ENCODE results near the gene ICE1.

ICE1 gene

DNA sequence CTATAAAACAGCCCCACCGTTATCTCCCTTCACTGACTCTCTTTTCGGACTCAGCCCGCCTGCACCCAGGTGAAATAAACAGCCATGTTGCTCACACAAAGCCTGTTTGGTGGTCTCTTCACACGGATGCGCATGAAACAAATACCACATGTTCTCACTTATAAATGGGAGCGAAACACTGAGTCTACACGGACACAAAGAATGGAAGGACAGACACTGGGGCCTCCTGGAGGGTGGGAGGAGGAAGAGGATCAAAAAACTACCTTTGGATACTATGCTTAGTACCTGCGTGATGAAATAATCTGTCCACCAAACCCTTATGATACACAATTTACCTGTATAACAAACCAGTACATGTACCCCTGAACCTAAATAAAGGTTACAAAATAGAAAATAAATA lies 98.6 kb downstream of the ICE1 start:
- H3K4me3 ChIP-seq (replicated peaks in 1 of 2; ENCODE audit: low read depth in 2 of 2, low read length in 2 of 2) = no peak overlapping the region
- no peak for DNase-seq (ENCODE audit: low read depth in 2 of 2)
- TF ChIP-seq, protein P1, sequence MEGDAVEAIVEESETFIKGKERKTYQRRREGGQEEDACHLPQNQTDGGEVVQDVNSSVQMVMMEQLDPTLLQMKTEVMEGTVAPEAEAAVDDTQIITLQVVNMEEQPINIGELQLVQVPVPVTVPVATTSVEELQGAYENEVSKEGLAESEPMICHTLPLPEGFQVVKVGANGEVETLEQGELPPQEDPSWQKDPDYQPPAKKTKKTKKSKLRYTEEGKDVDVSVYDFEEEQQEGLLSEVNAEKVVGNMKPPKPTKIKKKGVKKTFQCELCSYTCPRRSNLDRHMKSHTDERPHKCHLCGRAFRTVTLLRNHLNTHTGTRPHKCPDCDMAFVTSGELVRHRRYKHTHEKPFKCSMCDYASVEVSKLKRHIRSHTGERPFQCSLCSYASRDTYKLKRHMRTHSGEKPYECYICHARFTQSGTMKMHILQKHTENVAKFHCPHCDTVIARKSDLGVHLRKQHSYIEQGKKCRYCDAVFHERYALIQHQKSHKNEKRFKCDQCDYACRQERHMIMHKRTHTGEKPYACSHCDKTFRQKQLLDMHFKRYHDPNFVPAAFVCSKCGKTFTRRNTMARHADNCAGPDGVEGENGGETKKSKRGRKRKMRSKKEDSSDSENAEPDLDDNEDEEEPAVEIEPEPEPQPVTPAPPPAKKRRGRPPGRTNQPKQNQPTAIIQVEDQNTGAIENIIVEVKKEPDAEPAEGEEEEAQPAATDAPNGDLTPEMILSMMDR (IDR thresholded peaks at IDR 0.05; ENCODE audit: low read depth, low read length) = no peak

DNA sequence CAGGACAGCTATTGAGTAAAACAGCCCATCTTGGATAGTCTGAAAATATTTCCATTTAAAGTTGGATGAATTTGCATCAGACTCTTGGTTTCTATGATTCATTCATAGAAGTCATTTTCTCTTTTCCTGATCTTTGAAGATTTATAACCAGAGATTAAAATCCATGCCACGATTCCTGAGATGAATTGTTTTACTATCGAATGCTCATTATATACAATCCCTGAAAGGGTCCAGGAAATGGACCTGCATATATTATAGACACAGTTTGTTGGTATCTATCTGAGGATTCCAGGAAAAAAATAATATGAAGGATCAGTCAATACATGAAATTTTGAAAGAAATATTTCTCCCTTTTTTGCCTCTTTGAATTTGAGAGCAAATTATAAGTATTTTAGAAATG lies 99.0 kb downstream of the ICE1 start:
- H3K4me3 ChIP-seq (replicated peaks in 1 of 2; ENCODE audit: low read depth in 2 of 2, low read length in 2 of 2) = no peak overlapping the region
- DNase-seq (ENCODE audit: low read depth in 2 of 2) = no peak
- TF ChIP-seq, protein P1 (IDR thresholded peaks at IDR 0.05; ENCODE audit: low read depth, low read length) = no peak

DNA sequence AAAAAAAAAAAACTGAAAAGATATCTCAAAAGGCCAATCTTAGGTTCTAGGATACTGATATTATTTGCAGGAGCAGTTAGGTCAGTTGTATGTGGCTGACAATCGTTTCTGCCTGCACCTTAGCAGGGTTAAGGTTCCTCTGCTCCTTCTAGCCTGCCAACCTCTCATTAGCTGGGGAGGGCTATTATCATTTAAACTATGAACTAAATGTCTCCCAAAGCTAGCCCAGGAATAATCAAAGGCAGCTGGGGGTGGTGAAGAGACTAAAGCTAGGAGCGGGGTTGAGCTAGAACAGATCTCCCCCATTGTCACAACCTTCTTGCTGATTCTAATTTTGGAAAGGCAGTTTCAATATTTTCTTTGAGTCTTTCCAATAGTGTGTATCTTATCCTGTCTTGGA lies 99.9 kb downstream of the ICE1 start:
- H3K4me3 ChIP-seq (replicated peaks in 1 of 2; ENCODE audit: low read depth in 2 of 2, low read length in 2 of 2) = no peak overlapping the region
- no peak for DNase-seq (ENCODE audit: low read depth in 2 of 2)
- TF ChIP-seq, protein P1 (IDR thresholded peaks at IDR 0.05; ENCODE audit: low read depth, low read length) = no peak

DNA sequence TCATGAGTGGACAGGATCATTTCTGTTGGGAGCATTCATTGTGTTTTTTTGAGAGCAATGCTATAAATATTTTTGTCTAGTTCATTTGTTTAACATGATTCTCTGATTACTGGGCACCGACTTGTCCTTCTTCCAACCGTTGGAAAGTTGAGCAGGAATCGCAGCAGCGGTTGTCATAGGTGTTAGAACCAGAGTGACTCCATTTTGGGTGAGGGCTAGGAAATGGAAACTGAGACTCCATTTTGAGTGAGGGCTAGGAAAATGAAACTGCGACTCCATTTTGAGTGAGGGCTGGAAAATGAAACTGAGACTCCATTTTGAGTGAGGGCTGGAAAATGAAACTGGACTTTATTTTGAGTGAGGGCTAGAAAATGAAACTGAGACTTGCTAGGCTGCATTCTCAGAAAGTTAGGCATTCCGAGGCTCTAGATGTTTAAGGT lies 100.6 kb downstream of the ICE1 start:
- DNase-seq (ENCODE audit: low read depth in 2 of 2) = peak in 1 of 2 donors; percentile 1
- no peak overlapping the region for H3K4me3 ChIP-seq (replicated peaks in 1 of 2; ENCODE audit: low read depth in 2 of 2, low read length in 2 of 2)
- TF ChIP-seq, protein P1 (IDR thresholded peaks at IDR 0.05; ENCODE audit: low read depth, low read length) = no peak

DNA sequence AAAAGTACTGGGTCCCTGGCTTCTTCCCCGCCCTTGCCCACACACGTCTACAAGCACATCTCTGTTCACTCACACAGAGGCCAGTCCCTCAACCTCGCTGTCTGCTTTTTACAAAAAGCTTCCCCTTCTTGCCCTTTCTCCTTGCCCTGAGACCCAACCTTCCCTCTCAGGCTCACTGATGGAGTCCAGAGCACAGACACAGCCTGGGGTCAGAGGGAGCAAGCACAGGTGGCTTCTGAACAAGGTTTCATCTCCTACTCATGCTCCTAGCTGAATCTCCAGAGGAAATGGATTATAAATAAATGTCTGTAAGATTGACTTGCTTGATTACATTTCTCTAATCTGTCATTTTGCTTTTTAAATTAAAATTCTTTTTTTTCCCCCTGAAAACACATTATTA lies 101.8 kb downstream of the ICE1 start:
- H3K4me3 ChIP-seq (replicated peaks in 1 of 2; ENCODE audit: low read depth in 2 of 2, low read length in 2 of 2) = no peak overlapping the region
- TF ChIP-seq, protein P1 (IDR thresholded peaks at IDR 0.05; ENCODE audit: low read depth, low read length) = no peak
- DNase-seq (ENCODE audit: low read depth in 2 of 2) = no peak

DNA sequence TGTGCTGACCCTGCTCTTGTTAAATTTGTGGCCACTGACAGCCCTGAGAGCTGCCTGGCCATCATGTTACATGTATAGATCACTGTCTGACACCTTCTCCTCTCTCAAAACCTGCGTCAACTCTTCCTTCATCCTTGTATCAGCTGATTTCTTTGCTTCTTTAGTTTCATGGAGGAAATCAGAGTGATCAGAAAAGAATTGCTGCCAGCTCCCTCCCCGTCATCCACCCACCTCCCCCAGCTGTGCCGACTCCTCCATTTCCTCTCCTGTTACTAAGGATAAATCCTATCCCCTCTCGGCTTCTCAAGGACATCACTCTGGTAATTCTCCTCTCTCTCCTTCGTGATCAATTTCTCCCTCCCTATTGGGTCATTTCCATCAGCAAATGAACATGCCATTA lies 108.9 kb downstream of the ICE1 start:
- TF ChIP-seq, protein P1 (IDR thresholded peaks at IDR 0.05; ENCODE audit: low read depth, low read length) = no peak
- DNase-seq (ENCODE audit: low read depth in 2 of 2) = no peak
- H3K4me3 ChIP-seq (replicated peaks in 1 of 2; ENCODE audit: low read depth in 2 of 2, low read length in 2 of 2) = no peak overlapping the region
